ENCODE results near the gene MACO1.
A peak's percentile ranks its signal among the peaks of the same experiment; 100 is the strongest.
"Not testable (repeated sequence)": the region's sequence is repeated elsewhere in the genome, so short reads cannot be mapped to it uniquely, and the experiment has no call there.

Gene MACO1

GRCh38 chr1:25458541-25459298 is 28.0 kb downstream of the MACO1 start:
- no peak for DNase-seq (ENCODE audit: low read depth)

GRCh38 chr1:25460020-25460419 is 29.3 kb downstream of the MACO1 start:
- DNase-seq (ENCODE audit: low read depth): no peak

GRCh38 chr1:25460816-25461215 is 30.1 kb downstream of the MACO1 start:
- DNase-seq (ENCODE audit: low read depth): not testable (repeated sequence)

- peak; percentile 80 for DNase-seq (ENCODE audit: low read depth)
These were observed 31.2 kb downstream of the MACO1 start for GRCh38 chr1:25461849-25462248.

GRCh38 chr1:25462732-25463131 is 32.0 kb downstream of the MACO1 start:
- no peak for DNase-seq (ENCODE audit: low read depth)

GRCh38 chr1:25467193-25467592 is 36.5 kb downstream of the MACO1 start:
- DNase-seq (ENCODE audit: low read depth): no peak

- DNase-seq (ENCODE audit: low read depth): no peak
These were observed 36.9 kb downstream of the MACO1 start for GRCh38 chr1:25467616-25468015.

GRCh38 chr1:25468033-25468432 is 37.3 kb downstream of the MACO1 start:
- DNase-seq (ENCODE audit: low read depth): no peak

GRCh38 chr1:25469177-25469576 is 38.5 kb downstream of the MACO1 start:
- DNase-seq (ENCODE audit: low read depth): no peak

- DNase-seq (ENCODE audit: low read depth): no peak
These were observed 41.8 kb downstream of the MACO1 start for GRCh38 chr1:25472471-25472870.

- DNase-seq (ENCODE audit: low read depth): no peak
These were observed 43.0 kb downstream of the MACO1 start for GRCh38 chr1:25473653-25474225.

- DNase-seq (ENCODE audit: low read depth): no peak
These were observed 43.8 kb downstream of the MACO1 start for GRCh38 chr1:25474439-25475047.

GRCh38 chr1:25476186-25477097 is 45.7 kb downstream of the MACO1 start:
- no peak for DNase-seq (ENCODE audit: low read depth)

GRCh38 chr1:25477448-25478034 is 46.8 kb downstream of the MACO1 start:
- no peak for DNase-seq (ENCODE audit: low read depth)

GRCh38 chr1:25478633-25479032 is 47.9 kb downstream of the MACO1 start:
- DNase-seq (ENCODE audit: low read depth): no peak

GRCh38 chr1:25481625-25482024 is 50.9 kb downstream of the MACO1 start:
- no peak for DNase-seq (ENCODE audit: low read depth)

GRCh38 chr1:25482211-25482610 is 51.5 kb downstream of the MACO1 start:
- DNase-seq (ENCODE audit: low read depth): no peak

- DNase-seq (ENCODE audit: low read depth): no peak
These were observed 53.4 kb downstream of the MACO1 start for GRCh38 chr1:25484096-25484495.

- DNase-seq (ENCODE audit: low read depth): no peak
These were observed 53.8 kb downstream of the MACO1 start for GRCh38 chr1:25484533-25484932.

- DNase-seq (ENCODE audit: low read depth): no peak
These were observed 55.1 kb downstream of the MACO1 start for GRCh38 chr1:25485536-25486411.

GRCh38 chr1:25486602-25487001 is 55.9 kb downstream of the MACO1 start:
- no peak for DNase-seq (ENCODE audit: low read depth)

Data from CMK (cell line).